H1 (cell line): ENCODE results near the gene CBLB. TPM values are rescaled to one million over a fixed set of nuclear protein-coding genes. Genes with fewer than 3 reads are reported as not detected.

Source experiments
- CTCF ChIA-PET: fragments of 300-600 bp; sonication (Branson Sonifier 250); formaldehyde crosslinking; loops from one replicate; lab custom pipeline; 2021; ENCODE audit not compliant: partially characterized antibody; lab: Charles Lee
- POLR2A ChIA-PET: fragments of 300-600 bp; sonication (Branson Sonifier 250); formaldehyde crosslinking; loops from one replicate; lab custom pipeline; 2021; ENCODE audit warnings: inconsistent platforms; ENCODE audit not compliant: partially characterized antibody; lab: Charles Lee
- DNase-seq, 2 experiments: peaks; one replicate each; pipeline versions ENCODE4 v3.0.0 to v3.0.0-alpha.2; 2010 to 2022; ENCODE audit warnings: low spot score in 2 of 2, low read depth in 1 of 2, mixed read lengths in 1 of 2
- FAIRE-seq: peaks from 2 replicates; lab custom pipeline; 2011; peaks lifted over from hg19 to GRCh38; lab: Jason Lieb, UNC
- H2AFZ ChIP-seq: 2 replicates; pipeline ENCODE4 v1.8.1; 2012; ENCODE audit warnings: low read length, inconsistent platforms
- H2AK5ac ChIP-seq: 2 replicates; pipeline ENCODE4 v1.6.1; 2013; ENCODE audit warnings: low read depth, low read length
- H2BK120ac ChIP-seq: replicated peaks from 2 replicates; pipeline ENCODE3; 2013; ENCODE audit warnings: low read depth, low read length, inconsistent platforms
- H2BK12ac ChIP-seq: 2 replicates; pipeline ENCODE4 v1.6.1; 2013; ENCODE audit warnings: low read depth, low read length
- H2BK15ac ChIP-seq: 2 replicates; pipeline ENCODE4 v1.6.1; 2013; ENCODE audit warnings: low read length
- H2BK20ac ChIP-seq: 2 replicates; pipeline ENCODE4 v1.6.1; 2013; ENCODE audit warnings: low read length
- H2BK5ac ChIP-seq: 2 replicates; pipeline ENCODE4 v1.6.1; 2013; ENCODE audit warnings: low read depth, low read length
- H3K14ac ChIP-seq: 2 replicates; pipeline ENCODE4 v1.6.1; 2013; ENCODE audit warnings: inconsistent platforms; ENCODE audit not compliant: insufficient read length
- H3K18ac ChIP-seq: 2 replicates; pipeline ENCODE4 v1.6.1; 2013; ENCODE audit warnings: low read length; ENCODE audit errors: extremely low read depth
- H3K23ac ChIP-seq: 2 replicates; pipeline ENCODE4 v1.6.1; 2013; ENCODE audit warnings: inconsistent platforms; ENCODE audit not compliant: insufficient read length
- H3K23me2 ChIP-seq: 2 replicates; pipeline ENCODE4 v1.6.1; 2013; ENCODE audit warnings: low read depth, low read length
- H3K27ac ChIP-seq: 2 replicates; pipeline ENCODE4 v1.6.1; 2011; ENCODE audit warnings: low read depth, low read length, inconsistent platforms
- H3K27me3 ChIP-seq, 4 experiments: replicated peaks in 1 of 4; 1 replicate in 1 of 4; 2 replicates in 3 of 4; pipeline versions ENCODE4 v1.6.1 to v1.8.1; 2011 to 2013; ENCODE audit warnings: low read length in 3 of 4, mild to moderate bottlenecking in 3 of 4, inconsistent platforms in 2 of 4, mixed read lengths in 2 of 4, moderate library complexity in 1 of 4; ENCODE audit not compliant: control insufficient read depth in 3 of 4, insufficient read depth in 3 of 4; ENCODE audit errors: extremely low read depth in 1 of 4
- H3K36me3 ChIP-seq, 4 experiments: 2 replicates each; pipeline versions ENCODE4 v1.6.1 to v1.8.1; 2011 to 2013; ENCODE audit warnings: mild to moderate bottlenecking in 4 of 4, low read length in 3 of 4, moderate library complexity in 2 of 4, control low read depth in 1 of 4, inconsistent platforms in 1 of 4; ENCODE audit not compliant: insufficient read depth in 4 of 4, control insufficient read depth in 2 of 4
- H3K4ac ChIP-seq: replicated peaks from 2 replicates; pipeline ENCODE3; 2013; ENCODE audit warnings: low read length, low read depth, mixed read lengths, inconsistent platforms; ENCODE audit not compliant: insufficient read length
- H3K4me1 ChIP-seq, 4 experiments: replicated peaks in 1 of 4; 1 replicate in 1 of 4; 2 replicates in 3 of 4; pipeline versions ENCODE4 v1.6.1 to v1.8.1; 2011 to 2013; ENCODE audit warnings: low read length in 3 of 4, inconsistent platforms in 2 of 4, mixed read lengths in 1 of 4; ENCODE audit not compliant: insufficient read depth in 4 of 4, control insufficient read depth in 3 of 4
- H3K4me2 ChIP-seq, 2 experiments: 2 replicates each; pipeline versions ENCODE4 v1.6.1 to v1.8.1; 2011 to 2013; ENCODE audit warnings: low read depth in 2 of 2, low read length in 2 of 2, control low read depth in 1 of 2, inconsistent platforms in 1 of 2, mild to moderate bottlenecking in 1 of 2; ENCODE audit not compliant: insufficient read depth in 1 of 2
- H3K4me3 ChIP-seq, 4 experiments: fragments of 200-600, 300-600 bp in 1 of 4; sonication (generic), shearing (Covaris generic), sonication (Bioruptor Twin) in 1 of 4; 2 replicates each; pipeline versions ENCODE4 v1.5.1 to v1.8.1; 2011 to 2016; ENCODE audit warnings: low read length in 4 of 4, low read depth in 3 of 4, control low read depth in 2 of 4, inconsistent platforms in 2 of 4, mild to moderate bottlenecking in 2 of 4, mixed read lengths in 1 of 4, moderate library complexity in 1 of 4; ENCODE audit not compliant: insufficient read depth in 2 of 4; ENCODE audit errors: extremely low read depth in 1 of 4
- H3K56ac ChIP-seq: replicated peaks from 2 replicates; pipeline ENCODE3; 2013; ENCODE audit warnings: low read depth, mild to moderate bottlenecking, mixed read lengths, low read length, inconsistent platforms; ENCODE audit not compliant: insufficient read length
- H3K79me1 ChIP-seq: 2 replicates; pipeline ENCODE4 v1.6.1; 2013; ENCODE audit warnings: low read depth, low read length, control low read depth
- H3K79me2 ChIP-seq, 2 experiments: 2 replicates each; pipeline versions ENCODE4 v1.6.1 to v1.8.1; 2012 to 2013; ENCODE audit warnings: low read length in 2 of 2, mild to moderate bottlenecking in 2 of 2, inconsistent platforms in 1 of 2; ENCODE audit not compliant: insufficient read depth in 2 of 2, control insufficient read depth in 1 of 2
- H3K9ac ChIP-seq, 4 experiments: replicated peaks in 1 of 4; 1 replicate in 1 of 4; 2 replicates in 3 of 4; pipeline versions ENCODE4 v1.6.1 to v1.8.1; 2011 to 2013; ENCODE audit warnings: low read depth in 3 of 4, low read length in 3 of 4, control low read depth in 2 of 4, mild to moderate bottlenecking in 2 of 4, moderate library complexity in 2 of 4, inconsistent platforms in 1 of 4; ENCODE audit errors: extremely low read depth in 1 of 4
- H3K9me3 ChIP-seq, 2 experiments: 2 replicates each; pipeline versions ENCODE4 v1.6.1 to v1.8.1; 2012 to 2013; ENCODE audit warnings: mild to moderate bottlenecking in 2 of 2, moderate library complexity in 2 of 2, control low read depth in 1 of 2, inconsistent platforms in 1 of 2, low read depth in 1 of 2, low read length in 1 of 2, mixed read lengths in 1 of 2; ENCODE audit not compliant: insufficient read depth in 2 of 2
- H4K20me1 ChIP-seq, 2 experiments: replicated peaks in 1 of 2; 2 replicates each; pipeline versions ENCODE3 to v1.8.1; 2011 to 2013; ENCODE audit warnings: inconsistent platforms in 2 of 2, low read length in 2 of 2, mild to moderate bottlenecking in 1 of 2; ENCODE audit not compliant: insufficient read depth in 2 of 2, control insufficient read depth in 1 of 2
- H4K5ac ChIP-seq: 2 replicates; pipeline ENCODE4 v1.6.1; 2013; ENCODE audit warnings: low read length, low read depth, mixed read lengths, inconsistent platforms; ENCODE audit not compliant: insufficient read length
- H4K8ac ChIP-seq: 2 replicates; pipeline ENCODE4 v1.8.0; 2013; ENCODE audit warnings: mild to moderate bottlenecking, moderate library complexity, low read length, inconsistent platforms; ENCODE audit not compliant: insufficient read depth; ENCODE audit errors: extremely low read depth
- H4K91ac ChIP-seq: replicated peaks from 2 replicates; pipeline ENCODE3; 2013; ENCODE audit warnings: low read length, mixed read lengths, inconsistent platforms; ENCODE audit not compliant: insufficient read length
- ATF2 ChIP-seq: IDR thresholded peaks from 2 replicates; pipeline ENCODE4 v1.6.1; 2012; ENCODE audit warnings: low read length, inconsistent platforms
- HDAC2 ChIP-seq, 2 experiments: fragments of 300-600 bp in 1 of 2; sonication (generic) in 1 of 2; IDR thresholded peaks; 2 replicates each; pipeline ENCODE4 v1.6.1; 2011 to 2012; ENCODE audit warnings: low read depth in 2 of 2, low read length in 2 of 2, mild to moderate bottlenecking in 2 of 2, moderate library complexity in 2 of 2, borderline replicate concordance in 1 of 2, inconsistent platforms in 1 of 2
- HDAC6 ChIP-seq: IDR thresholded peaks from one replicate; pipeline ENCODE4 v1.7.1; 2012; ENCODE audit warnings: low read depth, mild to moderate bottlenecking, inconsistent platforms, low read length, moderate library complexity
- MAFK ChIP-seq: IDR thresholded peaks from 2 replicates; pipeline ENCODE4 v1.6.1; 2012; ENCODE audit warnings: low read depth, mild to moderate bottlenecking, improper control_type of control experiment, low read length
- SP4 ChIP-seq: IDR thresholded peaks from 2 replicates; pipeline ENCODE4 v1.6.1; 2012; ENCODE audit warnings: low read length, inconsistent platforms
- USF2 ChIP-seq: IDR thresholded peaks from 2 replicates; pipeline ENCODE4 v1.6.1; 2011; ENCODE audit warnings: low read length, improper control_type of control experiment
- polyA plus RNA-seq, 7 experiments: library from polyadenylated mRNA; depleted of rRNA in 3 of 7; stranded (reverse) in 5 of 7; unstranded in 2 of 7; fragments of >200 nt in 5 of 7; fragments of 200-250 nt in 2 of 7; gene quantifications; 1 replicate in 5 of 7; 2 replicates in 1 of 7; 4 replicates in 1 of 7; pipeline versions ENCODE4 v1.2.1 to v1.2.3, GENCODE V29; 2011 to 2013; ENCODE audit warnings: missing spikeins in 2 of 7, mixed read lengths in 2 of 7
- total RNA-seq: library from RNA; stranded (reverse); fragmentation: NEBNext Ultra II Directional; extraction: Animal tissue kit (Norgen Biotek cat#: 25700); gene quantifications from 2 replicates; pipeline ENCODE4 v1.2.1, GENCODE V29; 2021

CBLB gene
- total and polyA plus RNA-seq, 2 of the 8 experiments (the other 6 are each of a cell fraction or from before 2014, with no cell fraction given) = 14.5 to 26.0 TPM

- H3K79me2 ChIP-seq = no peaks in the 10 kb centered on the region
- H3K23me2 ChIP-seq = no peaks in the 10 kb centered on the region; the same call in 1 of the 2 replicates
- no peak for TF ChIP-seq USF2
- TF ChIP-seq ATF2 = no peak
- no peak for TF ChIP-seq MAFK
- no peak for TF ChIP-seq HDAC6
- no peak for TF ChIP-seq HDAC2 (IDR thresholded peaks at IDR 0.05; ENCODE audit: borderline replicate concordance in 1 of 2, low read depth in 2 of 2, low read length in 2 of 2)
- no peak for TF ChIP-seq SP4
- no peak overlapping the region for H2BK12ac ChIP-seq
- H3K9ac ChIP-seq = no peak overlapping the region
- H4K20me1 ChIP-seq = no peaks in the 10 kb centered on the region
- no peak overlapping the region for H3K4ac ChIP-seq
- no peak overlapping the region for H3K27ac ChIP-seq
- POLR2A ChIA-PET = no interaction called here
- no peak overlapping the region for H3K4me3 ChIP-seq
- H3K27me3 ChIP-seq = no peaks in the 10 kb centered on the region
- H3K79me1 ChIP-seq = no peaks in the 10 kb centered on the region
- no peak overlapping the region for H4K8ac ChIP-seq
- no peak overlapping the region for H3K18ac ChIP-seq
- no peak overlapping the region for H2BK20ac ChIP-seq
- no peaks in the 10 kb centered on the region for H3K9me3 ChIP-seq
- H2BK15ac ChIP-seq = no peak overlapping the region
- H2BK5ac ChIP-seq = no peak overlapping the region
- no peak overlapping the region for H4K91ac ChIP-seq
- H2AK5ac ChIP-seq = no peak overlapping the region
- no peak for FAIRE-seq
- no peak overlapping the region for H3K23ac ChIP-seq
- no peak overlapping the region for H3K56ac ChIP-seq
- no peak overlapping the region for H4K5ac ChIP-seq
- peaks cover 0 to 5% (median 2%) of the 10 kb centered on the region in 4 experiments; a peak in 3 of 7 replicates for H3K4me1 ChIP-seq
- CTCF ChIA-PET = interaction anchor here (0.7 kb wide), 1 partner anchor 768 kb away, joined by 3 read pairs; no protein-coding TSS in a partner anchor
- H3K14ac ChIP-seq = no peak overlapping the region
- H3K4me2 ChIP-seq = no peak overlapping the region
- no peaks in the 10 kb centered on the region for H3K36me3 ChIP-seq
- no peak for DNase-seq
- H2BK120ac ChIP-seq = no peak overlapping the region
- no peak overlapping the region for H2AFZ ChIP-seq
Observed at GRCh38 chr3:105614288-105615030, 254.4 kb downstream of the CBLB start.
